ENCODE data around the gene SPHK2.

DNA sequence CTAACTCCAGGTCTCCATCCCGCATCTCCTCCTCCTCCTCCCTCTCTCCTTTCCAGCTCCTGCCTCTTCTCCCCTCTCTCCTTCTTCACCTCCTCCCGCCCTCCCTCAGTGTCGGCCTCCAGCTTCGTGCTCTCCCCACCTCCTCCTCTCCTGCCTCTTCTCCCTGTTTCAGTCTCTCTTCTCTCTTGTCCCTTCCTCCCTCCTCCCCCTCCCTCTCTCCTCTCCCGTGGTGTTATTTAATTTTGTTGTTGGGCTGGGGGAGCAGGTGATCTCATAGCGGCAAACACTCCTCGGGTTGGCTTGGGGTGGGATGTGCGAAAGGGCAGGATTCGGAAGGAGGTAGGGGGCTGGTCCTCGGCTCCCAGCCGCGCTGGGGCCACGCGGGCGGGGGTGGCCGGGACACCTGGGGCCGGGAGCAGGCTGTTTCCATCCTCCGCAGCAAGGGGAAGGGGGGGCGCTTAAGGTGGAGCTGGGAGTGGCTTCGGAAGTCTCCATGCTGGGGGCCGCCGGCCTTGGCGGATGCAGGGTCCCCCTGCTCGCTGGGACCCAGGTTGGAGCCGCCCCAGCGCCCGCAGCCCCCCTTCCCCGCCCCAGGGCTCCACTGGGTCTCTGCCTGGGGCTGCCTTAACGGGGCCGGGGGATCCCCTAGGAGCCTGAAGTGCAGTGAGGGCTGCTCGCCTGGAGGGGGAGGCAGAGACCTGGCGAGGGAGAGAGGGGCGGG, 26.9 kb downstream of the SPHK2 start, which contains the start of gene CA11:
- TF ChIP-seq POLR2AphosphoS5 (IDR thresholded peaks at IDR 0.05): peak; percentile 51 to 64
- TF ChIP-seq, protein P1, sequence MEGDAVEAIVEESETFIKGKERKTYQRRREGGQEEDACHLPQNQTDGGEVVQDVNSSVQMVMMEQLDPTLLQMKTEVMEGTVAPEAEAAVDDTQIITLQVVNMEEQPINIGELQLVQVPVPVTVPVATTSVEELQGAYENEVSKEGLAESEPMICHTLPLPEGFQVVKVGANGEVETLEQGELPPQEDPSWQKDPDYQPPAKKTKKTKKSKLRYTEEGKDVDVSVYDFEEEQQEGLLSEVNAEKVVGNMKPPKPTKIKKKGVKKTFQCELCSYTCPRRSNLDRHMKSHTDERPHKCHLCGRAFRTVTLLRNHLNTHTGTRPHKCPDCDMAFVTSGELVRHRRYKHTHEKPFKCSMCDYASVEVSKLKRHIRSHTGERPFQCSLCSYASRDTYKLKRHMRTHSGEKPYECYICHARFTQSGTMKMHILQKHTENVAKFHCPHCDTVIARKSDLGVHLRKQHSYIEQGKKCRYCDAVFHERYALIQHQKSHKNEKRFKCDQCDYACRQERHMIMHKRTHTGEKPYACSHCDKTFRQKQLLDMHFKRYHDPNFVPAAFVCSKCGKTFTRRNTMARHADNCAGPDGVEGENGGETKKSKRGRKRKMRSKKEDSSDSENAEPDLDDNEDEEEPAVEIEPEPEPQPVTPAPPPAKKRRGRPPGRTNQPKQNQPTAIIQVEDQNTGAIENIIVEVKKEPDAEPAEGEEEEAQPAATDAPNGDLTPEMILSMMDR (IDR thresholded peaks at IDR 0.05): peak; percentile 92 to 98 (median 96)

All from esophagus muscularis mucosa (tissue), 3 donors.